ENCODE results near the gene CTIF. TPM values are rescaled to one million over a fixed set of nuclear protein-coding genes. Genes with fewer than 3 reads are reported as not detected.

Gene CTIF
- total and polyA plus RNA-seq, 11 donors = 21.2 to 93.0 (median 68.0) TPM

DNA sequence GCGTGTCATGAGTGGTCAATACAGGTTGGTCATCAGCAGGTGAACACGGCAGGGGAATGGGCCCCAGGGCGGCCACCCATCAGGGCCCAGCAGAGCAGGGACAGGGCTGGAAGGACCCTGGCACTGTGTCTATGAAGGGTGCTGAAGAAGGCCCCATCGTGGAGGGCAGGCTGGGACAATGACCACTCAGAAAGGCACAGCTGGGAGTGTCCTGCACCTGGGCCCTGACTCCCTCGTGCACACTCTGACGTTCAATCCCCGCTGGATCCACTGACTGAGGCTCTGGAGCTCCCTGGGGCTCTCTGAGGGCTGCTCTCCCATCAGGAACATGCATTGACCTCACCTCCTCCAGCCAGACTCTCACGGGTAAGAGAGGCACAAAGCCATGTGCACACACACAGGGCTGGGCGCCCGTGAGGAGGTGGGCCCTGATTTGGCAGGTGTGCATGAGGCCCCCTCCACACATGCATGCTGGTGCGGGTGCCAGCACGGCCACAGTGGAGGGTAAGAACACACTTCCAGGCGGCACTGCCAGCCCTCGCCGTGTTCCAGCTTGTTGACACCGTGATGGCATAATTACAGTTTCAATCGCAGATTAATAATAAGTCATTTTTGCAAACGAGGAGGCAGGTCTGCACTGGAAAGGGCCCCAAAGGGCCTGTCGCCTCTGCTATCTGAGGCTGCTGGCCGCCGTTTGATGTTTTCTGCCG, 353.5 kb downstream of the CTIF start:
- TF ChIP-seq, protein P1, sequence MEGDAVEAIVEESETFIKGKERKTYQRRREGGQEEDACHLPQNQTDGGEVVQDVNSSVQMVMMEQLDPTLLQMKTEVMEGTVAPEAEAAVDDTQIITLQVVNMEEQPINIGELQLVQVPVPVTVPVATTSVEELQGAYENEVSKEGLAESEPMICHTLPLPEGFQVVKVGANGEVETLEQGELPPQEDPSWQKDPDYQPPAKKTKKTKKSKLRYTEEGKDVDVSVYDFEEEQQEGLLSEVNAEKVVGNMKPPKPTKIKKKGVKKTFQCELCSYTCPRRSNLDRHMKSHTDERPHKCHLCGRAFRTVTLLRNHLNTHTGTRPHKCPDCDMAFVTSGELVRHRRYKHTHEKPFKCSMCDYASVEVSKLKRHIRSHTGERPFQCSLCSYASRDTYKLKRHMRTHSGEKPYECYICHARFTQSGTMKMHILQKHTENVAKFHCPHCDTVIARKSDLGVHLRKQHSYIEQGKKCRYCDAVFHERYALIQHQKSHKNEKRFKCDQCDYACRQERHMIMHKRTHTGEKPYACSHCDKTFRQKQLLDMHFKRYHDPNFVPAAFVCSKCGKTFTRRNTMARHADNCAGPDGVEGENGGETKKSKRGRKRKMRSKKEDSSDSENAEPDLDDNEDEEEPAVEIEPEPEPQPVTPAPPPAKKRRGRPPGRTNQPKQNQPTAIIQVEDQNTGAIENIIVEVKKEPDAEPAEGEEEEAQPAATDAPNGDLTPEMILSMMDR (IDR thresholded peaks at IDR 0.05) = no peak
- TF ChIP-seq POLR2A (IDR thresholded peaks at IDR 0.05) = no peak
- DNase-seq (no peak), ATAC-seq (no peak)
- no peaks in the 10 kb centered on the region for H3K36me3 ChIP-seq
- no peak overlapping the region for H3K4me3 ChIP-seq
- intact Hi-C loops (cut with DNase I) = loop anchor here in 1 of 10 donors (5.0 kb wide), 1 partner anchor 40 kb away; no protein-coding TSS in a partner anchor
- no peaks in the 10 kb centered on the region for H3K9me3 ChIP-seq
- no peaks in the 10 kb centered on the region for H3K27me3 ChIP-seq
- no peak overlapping the region for H3K27ac ChIP-seq
- H3K4me1 ChIP-seq = peaks cover 0 to 39% (median 19%) of the 10 kb centered on the region in 12 donors
- WGBS, 4 donors = 91 to 93% (median 92%) methylated on average over 14 to 22 of the region's 22 CpGs

GRCh38 chr18:48893061-48893607, 354.3 kb downstream of the CTIF start:
- peaks cover 0 to 39% (median 14%) of the 10 kb centered on the region in 12 donors for H3K4me1 ChIP-seq
- intact Hi-C loops (cut with DNase I) = loop anchor here in 1 of 10 donors (5.0 kb wide), 1 partner anchor 41 kb away; no protein-coding TSS in a partner anchor
- no peak overlapping the region for H3K4me3 ChIP-seq
- TF ChIP-seq, protein P1 (IDR thresholded peaks at IDR 0.05) = no peak
- TF ChIP-seq POLR2A (IDR thresholded peaks at IDR 0.05) = no peak
- ATAC-seq (no peak), DNase-seq (no peak)
- no peaks in the 10 kb centered on the region for H3K36me3 ChIP-seq
- H3K27ac ChIP-seq = no peak overlapping the region
- no peaks in the 10 kb centered on the region for H3K9me3 ChIP-seq
- H3K27me3 ChIP-seq = no peaks in the 10 kb centered on the region
- WGBS, 4 donors = 81 to 89% (median 84%) methylated on average over 11 to 14 of the region's 14 CpGs

- ATAC-seq (no peak), DNase-seq (peak in 1 of 5 donors; percentile 24)
- peaks cover 0 to 35% (median 10%) of the 10 kb centered on the region in 12 donors for H3K4me1 ChIP-seq
- intact Hi-C loops (cut with DNase I) = loop anchor here in 1 of 10 donors (5.0 kb wide), 1 partner anchor 42 kb away; no protein-coding TSS in a partner anchor
- H3K27ac ChIP-seq = no peak overlapping the region
- no peaks in the 10 kb centered on the region for H3K9me3 ChIP-seq
- no peaks in the 10 kb centered on the region for H3K27me3 ChIP-seq
- no peaks in the 10 kb centered on the region for H3K36me3 ChIP-seq
- no peak overlapping the region for H3K4me3 ChIP-seq
- TF ChIP-seq POLR2A (IDR thresholded peaks at IDR 0.05) = no peak
- TF ChIP-seq, protein P1 (IDR thresholded peaks at IDR 0.05) = no peak
- 87 to 94% (median 91%) methylated on average over 18 to 25 of the region's 25 CpGs for WGBS, 4 donors
Measured at GRCh38 chr18:48893608-48894600, 355.1 kb downstream of the CTIF start.

All from heart left ventricle (tissue), 16 donors.